ENCODE measurements around the gene RHBDF2.

- no peak for TF ChIP-seq CTCF (IDR thresholded peaks at IDR 0.05; ENCODE audit: poor library complexity)
- no peak for TF ChIP-seq EZH2 (IDR thresholded peaks at IDR 0.05; ENCODE audit: borderline replicate concordance)
Observed at GRCh38 chr17:76498876-76499251, 2.4 kb downstream of the RHBDF2 start.
